HFF-Myc (cell line): ENCODE results near the gene NIFK.

ENCODE experiments used
- DNase-seq: peaks from one replicate; pipeline ENCODE4 v3.0.0-alpha.2; 2011; ENCODE audit warnings: low read depth; ENCODE audit errors: extremely low read depth
- H3K4me3 ChIP-seq: replicated peaks from 2 replicates; pipeline ENCODE4 v1.5.1; 2011; ENCODE audit warnings: low read depth, mild to moderate bottlenecking, control low read depth, low read length
- TF ChIP-seq, protein P1 (sequence below): IDR thresholded peaks from 2 replicates; pipeline ENCODE4 v1.5.1; 2012; ENCODE audit warnings: mild to moderate bottlenecking, low read depth, low read length, control low read depth; ENCODE audit errors: missing control alignments

NIFK gene

DNA sequence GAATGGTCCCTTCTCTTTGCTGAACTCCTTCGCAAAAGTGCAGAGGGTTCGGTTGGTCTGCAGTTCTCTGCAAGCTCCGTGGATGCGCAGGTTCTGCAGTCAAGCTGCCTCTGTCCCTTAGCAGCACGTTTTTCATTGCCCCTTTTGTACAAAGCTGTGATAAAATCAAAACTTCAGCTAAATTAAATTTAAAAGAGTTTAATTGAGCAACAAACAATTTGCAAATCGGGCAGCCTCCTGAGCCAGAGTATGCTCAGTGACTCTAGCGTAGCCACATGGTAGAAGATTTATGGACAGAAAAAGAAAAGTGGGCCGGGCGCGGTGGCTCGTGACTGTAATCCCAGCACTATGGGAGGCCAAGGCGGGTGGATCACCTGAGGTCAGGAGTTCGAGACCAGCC, 37.6 kb upstream of the NIFK start:
- TF ChIP-seq, protein P1, sequence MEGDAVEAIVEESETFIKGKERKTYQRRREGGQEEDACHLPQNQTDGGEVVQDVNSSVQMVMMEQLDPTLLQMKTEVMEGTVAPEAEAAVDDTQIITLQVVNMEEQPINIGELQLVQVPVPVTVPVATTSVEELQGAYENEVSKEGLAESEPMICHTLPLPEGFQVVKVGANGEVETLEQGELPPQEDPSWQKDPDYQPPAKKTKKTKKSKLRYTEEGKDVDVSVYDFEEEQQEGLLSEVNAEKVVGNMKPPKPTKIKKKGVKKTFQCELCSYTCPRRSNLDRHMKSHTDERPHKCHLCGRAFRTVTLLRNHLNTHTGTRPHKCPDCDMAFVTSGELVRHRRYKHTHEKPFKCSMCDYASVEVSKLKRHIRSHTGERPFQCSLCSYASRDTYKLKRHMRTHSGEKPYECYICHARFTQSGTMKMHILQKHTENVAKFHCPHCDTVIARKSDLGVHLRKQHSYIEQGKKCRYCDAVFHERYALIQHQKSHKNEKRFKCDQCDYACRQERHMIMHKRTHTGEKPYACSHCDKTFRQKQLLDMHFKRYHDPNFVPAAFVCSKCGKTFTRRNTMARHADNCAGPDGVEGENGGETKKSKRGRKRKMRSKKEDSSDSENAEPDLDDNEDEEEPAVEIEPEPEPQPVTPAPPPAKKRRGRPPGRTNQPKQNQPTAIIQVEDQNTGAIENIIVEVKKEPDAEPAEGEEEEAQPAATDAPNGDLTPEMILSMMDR, result no peak
- DNase-seq, result no peak
- H3K4me3 ChIP-seq, result no peak overlapping the region

DNA sequence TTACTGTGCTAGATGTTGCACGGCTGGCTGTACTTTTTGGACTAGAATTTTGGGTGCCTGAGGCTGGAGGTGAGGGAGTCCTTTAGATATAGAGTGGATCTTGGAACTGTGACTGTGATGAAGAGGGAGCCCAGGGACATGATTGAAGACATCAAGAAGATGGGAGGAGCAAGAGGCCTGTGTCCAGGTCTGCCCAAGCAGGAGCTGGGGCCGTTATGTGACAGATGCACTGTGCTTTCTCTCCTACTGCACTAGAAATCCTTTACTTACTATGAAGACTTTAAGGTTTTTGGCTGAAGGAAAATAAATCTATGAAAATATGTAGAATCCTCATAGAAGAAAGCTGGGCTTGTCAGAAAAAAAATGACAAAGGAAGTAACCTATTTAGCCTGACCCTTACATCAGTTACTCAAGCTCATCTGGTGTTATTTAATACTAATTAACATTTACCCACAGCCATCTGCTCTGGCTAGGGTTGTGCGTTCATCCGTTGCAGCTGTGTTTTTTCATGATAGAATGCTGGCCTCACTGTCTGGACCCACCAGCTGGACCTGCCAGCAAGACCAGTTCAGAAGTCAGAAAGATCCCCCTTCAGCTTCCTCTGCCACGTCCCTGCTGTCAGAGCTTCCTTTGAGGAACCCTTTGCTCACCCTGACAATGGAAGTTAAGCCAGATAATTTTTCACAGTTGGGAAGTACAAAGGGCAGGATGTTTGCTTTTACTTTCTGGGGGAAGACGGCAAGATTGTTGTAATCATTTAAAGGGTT, 35.5 kb upstream of the NIFK start:
- DNase-seq, result no peak
- TF ChIP-seq, protein P1, result no peak
- H3K4me3 ChIP-seq, result no peak overlapping the region

DNA sequence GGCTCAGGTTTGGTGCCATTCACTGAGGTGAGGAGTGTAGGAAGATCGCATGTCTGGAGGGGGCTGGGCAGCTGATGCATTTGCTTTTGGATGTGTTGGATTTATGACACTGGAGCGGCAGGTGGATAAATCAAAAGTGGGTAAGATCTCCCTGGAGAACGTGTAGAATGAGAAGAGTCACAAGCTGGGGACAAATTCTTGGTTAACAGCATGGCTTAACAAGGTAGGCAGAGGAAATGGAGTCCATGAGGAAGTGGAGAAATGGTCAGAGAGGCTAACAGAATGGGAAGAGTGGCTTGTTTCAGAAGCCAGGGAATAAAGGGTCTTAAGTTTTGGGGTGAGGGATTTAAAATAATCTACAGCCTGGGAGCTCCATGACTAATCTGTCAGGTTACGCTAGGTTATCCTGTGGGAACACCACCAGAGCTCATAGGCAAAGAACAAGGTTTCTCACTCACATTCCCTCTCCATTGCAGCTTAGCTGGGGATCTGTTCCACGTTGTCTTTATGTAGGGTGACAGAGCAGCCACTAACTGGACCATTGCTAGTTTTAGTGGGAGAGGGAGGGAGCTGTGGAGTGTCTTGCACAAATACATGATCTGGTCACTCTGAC, 31.6 kb upstream of the NIFK start:
- no peak for DNase-seq
- TF ChIP-seq, protein P1, result no peak
- H3K4me3 ChIP-seq, result no peak overlapping the region

DNA sequence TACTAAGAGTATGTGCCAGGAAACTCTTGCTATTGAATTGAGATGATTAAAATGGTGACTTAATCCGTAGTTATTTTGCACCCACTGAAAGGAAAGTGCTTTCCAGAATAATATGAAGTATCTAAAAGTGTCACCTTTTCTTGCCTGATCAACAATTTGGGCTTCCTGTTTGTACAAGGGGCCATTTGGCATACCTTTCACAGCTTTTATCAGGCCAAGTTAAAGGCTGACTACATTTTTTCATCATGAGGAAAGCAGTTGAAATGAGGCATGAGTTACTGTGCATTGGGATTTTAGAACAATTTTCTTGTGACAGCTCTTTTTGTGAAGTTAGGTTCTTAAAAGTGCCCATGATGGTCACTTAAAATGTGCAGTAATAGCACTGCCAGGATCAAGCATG, 29.9 kb upstream of the NIFK start:
- no peak overlapping the region for H3K4me3 ChIP-seq
- DNase-seq, result no peak
- TF ChIP-seq, protein P1, result no peak

DNA sequence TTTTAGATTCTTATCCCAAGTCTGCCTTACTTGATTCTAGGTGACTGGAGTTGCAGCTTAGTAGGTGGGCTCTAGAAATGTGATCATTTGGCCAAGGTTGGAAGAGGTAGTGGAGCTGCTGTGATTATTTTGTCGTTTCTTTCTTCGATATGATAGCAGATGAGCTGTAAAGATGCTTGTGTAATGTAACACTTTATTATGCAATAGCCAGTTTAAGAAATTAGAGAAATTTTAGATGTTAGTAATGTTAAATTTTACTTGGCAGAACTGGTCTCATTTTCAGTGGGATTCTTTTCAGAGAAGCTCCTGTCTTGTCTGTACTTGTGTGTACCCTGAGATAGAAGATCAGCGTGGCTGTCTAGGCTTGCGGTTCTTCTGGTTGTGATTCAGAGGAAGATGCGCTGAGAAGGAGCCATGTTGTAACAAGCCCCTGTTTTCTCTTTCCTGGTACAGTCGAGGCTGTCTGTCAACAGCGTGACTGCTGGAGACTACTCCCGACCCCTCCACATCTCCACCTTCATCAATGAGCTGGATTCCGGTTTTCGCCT, 28.1 kb upstream of the NIFK start:
- no peak overlapping the region for H3K4me3 ChIP-seq
- DNase-seq, result no peak
- TF ChIP-seq, protein P1, result no peak

DNA sequence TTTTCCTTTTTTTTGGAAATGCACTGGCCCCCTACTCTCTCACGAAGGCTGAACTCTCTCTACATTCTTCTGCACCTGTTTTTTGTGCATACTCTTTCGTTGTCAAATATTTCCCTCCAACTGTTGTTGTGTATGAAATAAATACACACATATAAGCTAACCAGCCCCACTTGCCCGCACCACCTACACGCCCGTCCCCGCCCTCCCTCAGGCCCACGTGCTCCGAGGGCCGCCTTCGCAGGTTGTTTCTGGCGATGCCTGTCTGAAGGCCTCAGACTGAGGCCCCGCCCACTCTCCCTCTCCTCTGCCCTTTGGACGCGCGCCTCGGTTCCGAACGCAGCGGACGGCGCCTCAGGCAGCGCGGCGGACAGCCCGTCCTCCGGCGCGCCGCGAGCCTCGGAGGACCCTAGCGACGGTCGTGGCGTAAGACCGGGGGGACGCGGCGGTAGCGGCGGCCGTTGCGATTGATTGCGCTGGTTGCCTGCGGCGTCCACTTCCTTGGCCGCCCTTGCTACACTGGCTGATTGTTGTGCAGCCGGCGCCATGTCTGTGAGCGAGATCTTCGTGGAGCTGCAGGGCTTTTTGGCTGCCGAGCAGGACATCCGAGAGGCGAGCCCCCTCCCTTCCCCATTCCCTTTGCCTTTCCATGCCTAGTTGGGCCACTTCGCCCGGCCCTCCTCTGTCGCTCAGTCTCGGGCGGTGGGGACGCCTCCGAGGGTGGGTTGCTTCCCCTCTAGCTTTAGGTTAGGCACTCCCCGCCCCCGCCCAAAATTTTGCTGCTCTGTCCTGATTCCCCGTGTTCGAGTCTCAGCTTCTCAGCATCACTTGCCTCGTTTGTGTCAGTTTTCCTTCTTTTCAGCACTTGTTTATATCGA, 18.8 kb upstream of the NIFK start, which contains the start of gene TSN:
Gene TSN, plus strand, starts transcription at position 415 of the 875 bp plus-strand sequence. Its CDS starts 129 bp downstream, at position 544.
- H3K4me3 ChIP-seq, result peak within 1 kb of the TSS; percentile 79
- TF ChIP-seq, protein P1, result no peak
- DNase-seq, result peak; percentile 85
